GM18507 (cell line): ENCODE measurements around the gene H6PD.
A peak's percentile ranks its signal among the peaks of the same experiment; 100 is the strongest.

Experiments used
- DNase-seq: peaks from one replicate; pipeline ENCODE4 v3.0.0; 2011; ENCODE audit warnings: low read depth; ENCODE audit not compliant: insufficient read length; ENCODE audit errors: extremely low spot score
- FAIRE-seq: peaks from 2 replicates; lab custom pipeline; 2011; peaks lifted over from hg19 to GRCh38; lab: Jason Lieb, UNC

H6PD gene

DNA sequence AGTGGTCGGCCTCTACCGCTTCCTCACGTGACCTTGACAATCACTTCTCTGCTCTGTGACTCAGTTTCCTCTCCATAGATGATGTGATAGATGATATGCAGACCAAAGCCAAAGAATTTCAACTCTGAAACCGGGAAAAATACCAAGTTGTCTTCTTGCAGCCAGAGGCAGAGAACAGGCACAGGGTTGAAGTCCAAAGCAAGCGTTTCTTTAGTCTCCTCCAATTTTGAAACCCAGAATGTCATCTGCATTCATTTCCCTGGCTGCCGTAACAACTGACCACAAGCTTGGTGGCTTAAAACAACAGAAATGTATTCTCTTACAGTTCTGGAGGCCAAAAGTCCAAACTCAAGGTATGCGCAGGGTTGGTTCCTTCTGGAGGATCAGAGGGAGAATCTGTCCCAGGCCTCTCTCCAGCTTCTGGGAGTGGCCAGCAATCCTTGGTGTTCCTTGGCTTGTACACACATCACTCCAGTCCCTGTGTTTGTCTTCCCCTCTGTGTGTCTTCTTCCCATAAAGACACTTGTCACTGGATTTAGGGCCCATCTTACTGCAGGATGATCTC lies 30.3 kb upstream of the H6PD start:
- no peak for FAIRE-seq

DNA sequence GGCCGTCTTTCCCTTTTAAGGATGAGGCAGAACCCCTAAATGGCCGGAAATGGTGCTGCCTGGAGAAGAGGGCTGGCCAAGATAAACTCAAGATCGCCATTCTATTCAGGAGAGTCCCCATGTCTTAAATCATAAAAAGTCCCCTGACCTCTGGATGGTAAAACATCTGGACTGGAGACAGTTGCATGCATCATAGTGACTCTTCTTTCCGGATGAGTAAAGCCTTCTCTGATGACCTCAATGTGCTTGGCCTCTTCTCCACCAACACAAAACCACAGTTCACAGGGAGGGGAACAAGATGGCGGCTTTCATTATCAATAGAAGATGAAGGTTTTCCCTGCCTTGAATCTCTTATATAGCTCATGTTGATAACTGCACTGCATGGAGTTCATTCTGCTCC lies 27.5 kb upstream of the H6PD start:
- DNase-seq: no peak
- no peak for FAIRE-seq

More for the DNA sequence above, 30.3 kb upstream of the H6PD start:
- DNase-seq: no peak

DNA sequence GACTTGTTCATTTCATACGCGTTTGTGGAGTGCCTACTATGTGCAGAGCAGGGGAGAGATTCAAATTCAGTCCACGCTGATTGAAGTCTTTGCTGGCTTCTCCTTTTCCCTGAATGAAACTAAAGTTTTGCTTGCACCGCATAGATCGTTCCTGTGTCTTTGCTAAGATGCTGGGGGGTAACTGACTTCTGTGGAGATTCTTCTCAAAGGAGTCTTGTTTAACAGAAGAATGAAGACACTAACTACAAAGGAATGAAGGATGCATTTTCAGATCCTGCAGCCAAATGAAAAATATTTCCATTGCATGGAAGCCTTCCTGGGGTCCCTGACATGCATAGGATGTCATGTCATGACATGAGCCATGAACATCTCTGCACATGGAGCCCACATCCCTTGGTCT lies 26.9 kb upstream of the H6PD start:
- FAIRE-seq: no peak
- no peak for DNase-seq

DNA sequence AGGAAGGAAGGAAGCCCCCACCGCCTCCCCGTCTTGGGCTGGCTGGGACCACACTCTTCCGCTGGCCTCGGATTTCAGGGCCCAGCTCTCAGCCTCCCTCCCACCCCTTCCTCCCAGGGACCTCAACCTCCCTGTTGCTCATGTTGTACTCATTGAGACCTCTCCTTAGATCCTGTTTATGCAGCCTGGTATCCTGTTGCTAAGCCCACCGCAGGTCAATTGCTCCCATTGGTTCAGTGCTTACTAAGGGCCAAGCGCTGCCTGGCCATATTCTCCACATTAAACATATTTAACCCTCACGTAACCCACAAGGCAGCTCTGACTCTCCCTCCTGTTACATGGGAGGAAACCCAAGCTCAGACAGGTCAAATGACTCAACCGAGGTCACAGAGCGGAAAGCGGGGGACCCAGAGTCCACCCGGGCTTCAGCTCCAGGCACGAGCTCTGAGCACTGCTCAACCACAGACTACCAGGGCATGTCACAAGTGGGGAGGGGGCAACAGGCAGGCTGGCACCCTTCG lies 23.2 kb upstream of the H6PD start:
- DNase-seq: no peak
- FAIRE-seq: no peak

DNA sequence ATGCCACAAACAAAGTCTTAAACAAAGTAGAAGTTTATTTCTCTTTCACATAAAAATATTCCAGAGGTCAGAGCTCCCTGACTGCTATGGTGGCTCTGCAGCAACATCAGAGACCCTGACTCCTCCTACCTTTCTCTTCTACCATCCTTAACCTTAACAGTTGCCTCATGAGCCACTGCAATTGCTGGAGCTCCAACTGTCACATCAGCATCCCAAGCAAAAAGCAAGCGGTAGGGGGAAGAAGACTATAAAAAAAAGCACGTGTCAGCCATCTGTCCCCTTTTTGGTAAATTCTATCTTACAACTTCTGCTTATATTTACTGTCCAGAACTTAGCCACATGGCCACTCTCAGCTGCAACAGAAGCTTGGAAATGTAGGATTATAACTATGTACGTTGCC lies 21.8 kb upstream of the H6PD start:
- DNase-seq (no peak), FAIRE-seq (no peak)

DNA sequence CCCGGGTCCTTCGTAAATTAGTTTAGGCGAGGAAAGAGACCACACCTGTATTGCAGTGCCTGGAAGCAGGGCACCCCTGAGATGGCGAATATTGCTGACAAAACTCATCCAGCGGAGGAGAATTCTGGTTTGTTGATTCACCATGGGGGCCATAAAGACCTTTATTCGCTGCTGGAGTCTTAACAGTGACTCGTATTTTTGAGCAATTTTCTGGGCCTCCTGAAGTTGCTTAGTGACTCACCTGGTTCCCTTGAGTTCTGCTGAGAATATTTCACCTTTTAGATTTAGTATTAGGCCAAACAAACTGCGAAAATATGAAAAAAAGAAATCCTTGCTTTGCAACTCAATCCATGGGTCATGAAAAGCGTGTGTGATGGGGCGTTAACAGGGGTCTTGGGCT lies 20.6 kb upstream of the H6PD start:
- DNase-seq (no peak), FAIRE-seq (no peak)

DNA sequence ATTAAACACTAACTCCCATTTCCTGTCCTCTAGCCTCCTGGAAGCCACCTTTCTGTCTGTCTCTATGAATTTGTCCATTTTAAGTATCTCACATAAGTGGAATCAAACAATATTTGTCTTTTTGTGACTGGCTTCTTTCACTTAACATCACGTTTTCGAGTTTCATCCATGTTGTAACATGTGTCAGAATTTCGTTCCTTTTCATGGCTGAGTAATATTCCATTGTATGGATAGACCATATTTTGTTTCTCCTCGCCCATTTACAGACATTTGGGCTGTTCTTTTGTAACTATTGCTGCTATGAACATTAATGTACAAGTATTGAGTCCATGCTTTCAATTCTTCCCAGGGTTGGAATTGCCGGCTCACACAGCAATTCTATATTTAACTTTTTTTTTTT lies 15.7 kb upstream of the H6PD start:
- FAIRE-seq (no peak), DNase-seq (no peak)

DNA sequence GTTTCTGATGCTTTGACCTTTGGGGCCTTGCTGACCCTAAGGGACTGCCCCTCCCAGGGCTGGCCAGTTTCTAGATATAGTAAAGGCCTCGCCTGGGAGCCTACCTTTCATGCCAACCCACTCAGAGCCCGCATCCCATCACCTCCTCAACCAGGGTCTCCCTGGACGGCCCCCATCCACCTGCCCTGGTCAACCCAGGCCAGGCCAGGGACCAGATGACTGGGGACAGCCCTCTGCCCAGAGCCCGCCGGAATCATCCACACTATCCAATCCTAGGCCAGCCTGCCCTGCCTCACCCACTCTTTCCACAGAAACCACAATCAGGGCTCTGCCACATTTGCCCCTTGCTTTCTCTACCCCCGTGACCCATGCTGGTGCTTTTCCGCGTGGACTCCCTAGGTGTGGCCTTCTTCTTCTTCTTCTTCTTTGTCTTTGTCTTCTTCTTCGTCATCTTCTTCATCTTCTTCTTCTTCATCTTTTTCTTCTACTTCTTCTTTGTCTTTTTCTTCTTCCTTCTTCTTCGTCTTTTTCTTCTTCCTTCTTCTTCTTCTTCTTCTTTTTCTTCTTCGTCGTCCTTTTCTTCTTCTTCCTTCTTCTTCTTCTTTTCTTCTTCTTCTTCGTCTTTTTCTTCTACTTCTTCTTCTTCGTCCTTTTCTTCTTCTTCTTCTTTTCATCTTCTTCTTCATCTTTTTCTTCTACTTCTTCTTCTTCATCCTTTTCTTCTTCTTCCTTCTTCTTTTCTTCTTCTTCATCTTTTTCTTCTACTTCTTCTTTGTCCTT lies 11.5 kb upstream of the H6PD start:
- FAIRE-seq (no peak), DNase-seq (no peak)

DNA sequence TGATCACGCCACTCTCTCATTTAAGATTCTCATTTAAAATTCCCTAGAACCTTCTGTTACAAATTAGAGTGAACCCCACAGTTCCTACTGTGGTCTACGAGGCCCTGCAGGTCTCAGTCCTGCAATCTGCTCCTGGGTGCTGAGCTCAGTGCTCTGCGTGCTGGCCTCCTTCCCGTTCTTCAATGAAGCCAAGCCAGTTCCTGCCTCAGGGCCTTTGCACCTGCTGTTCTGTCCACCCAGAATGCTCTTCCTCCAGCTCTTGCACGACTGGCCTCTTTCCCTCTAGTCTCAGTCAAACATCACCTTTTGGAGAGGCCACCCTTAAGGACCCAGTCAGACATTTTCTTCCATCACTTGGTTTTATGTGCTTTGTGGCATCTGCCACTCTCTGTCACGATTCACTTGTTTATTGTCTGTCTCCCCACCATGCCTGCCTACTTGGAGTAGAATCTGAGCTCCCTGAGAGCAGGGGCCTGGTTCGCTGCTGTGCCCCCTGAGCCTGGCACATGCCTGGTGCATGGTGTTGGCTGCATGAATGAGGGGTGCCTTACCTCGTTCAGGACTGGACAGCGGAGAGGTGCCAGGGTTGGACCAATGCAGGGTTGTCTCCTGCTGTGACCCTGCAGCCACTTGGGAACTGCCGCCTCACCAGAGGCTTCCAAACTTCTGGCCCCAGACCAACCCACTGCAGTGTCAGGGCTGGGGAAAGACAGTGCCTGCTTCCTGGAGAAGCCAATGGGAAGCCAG lies 9.7 kb upstream of the H6PD start:
- no peak for FAIRE-seq
- no peak for DNase-seq

DNA sequence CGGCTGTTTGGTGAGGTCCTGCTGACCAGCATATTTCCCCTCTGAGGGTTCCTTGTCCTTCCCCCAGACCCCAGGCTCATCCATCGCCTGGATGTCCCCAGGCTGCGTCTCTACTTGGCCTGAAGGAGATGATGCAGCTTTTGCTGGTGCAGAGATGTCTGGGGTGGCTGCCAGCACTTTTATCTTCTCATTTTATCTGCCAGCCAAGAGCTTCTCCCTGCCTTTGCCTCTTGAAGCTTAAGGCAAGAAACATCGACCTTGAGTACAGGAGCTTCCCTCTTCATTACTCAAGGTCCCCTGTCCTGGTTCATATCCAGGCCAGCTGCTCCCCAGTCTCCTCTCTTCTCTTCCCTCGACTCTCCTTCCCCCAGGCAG lies 9.2 kb upstream of the H6PD start:
- DNase-seq (no peak), FAIRE-seq (no peak)

DNA sequence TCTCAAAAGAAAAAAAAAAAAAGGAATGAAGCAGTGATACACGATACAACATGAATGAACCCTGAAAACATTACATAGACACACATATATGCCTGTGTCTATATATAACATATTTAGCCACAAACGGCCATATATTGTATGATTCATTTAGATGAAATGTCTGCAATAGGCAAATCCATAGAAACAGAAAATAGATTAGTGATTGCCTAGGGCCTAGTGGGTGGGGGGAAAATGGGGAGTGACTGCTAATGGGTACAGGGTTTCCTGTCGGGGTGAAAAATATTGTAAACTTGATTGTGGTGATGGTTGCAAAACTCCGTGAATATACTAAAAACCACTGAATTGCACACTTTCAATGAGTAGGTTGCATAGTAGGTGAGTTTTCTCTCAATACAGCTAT lies 6.0 kb upstream of the H6PD start:
- DNase-seq (no peak), FAIRE-seq (no peak)

DNA sequence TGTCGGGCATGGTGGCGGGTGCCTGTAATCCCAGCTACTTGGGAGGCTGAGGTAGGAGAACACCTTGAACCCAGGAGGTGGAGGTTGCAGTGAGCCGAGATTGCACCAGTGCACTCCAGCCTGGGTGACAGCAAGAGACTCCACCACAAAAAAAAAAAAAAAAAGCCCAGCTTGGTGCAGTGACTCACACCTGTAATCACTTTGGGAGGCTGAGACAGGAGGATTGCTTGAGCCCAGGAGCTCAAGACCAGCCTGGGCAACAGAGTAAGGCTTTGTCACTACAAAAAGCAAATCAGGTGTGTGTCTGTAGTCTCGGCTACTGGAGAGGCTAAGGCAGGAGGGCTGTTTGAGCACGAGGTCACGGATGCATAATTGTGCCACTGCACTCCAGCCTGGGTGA lies 5.0 kb upstream of the H6PD start:
- FAIRE-seq (no peak), DNase-seq (no peak)

DNA sequence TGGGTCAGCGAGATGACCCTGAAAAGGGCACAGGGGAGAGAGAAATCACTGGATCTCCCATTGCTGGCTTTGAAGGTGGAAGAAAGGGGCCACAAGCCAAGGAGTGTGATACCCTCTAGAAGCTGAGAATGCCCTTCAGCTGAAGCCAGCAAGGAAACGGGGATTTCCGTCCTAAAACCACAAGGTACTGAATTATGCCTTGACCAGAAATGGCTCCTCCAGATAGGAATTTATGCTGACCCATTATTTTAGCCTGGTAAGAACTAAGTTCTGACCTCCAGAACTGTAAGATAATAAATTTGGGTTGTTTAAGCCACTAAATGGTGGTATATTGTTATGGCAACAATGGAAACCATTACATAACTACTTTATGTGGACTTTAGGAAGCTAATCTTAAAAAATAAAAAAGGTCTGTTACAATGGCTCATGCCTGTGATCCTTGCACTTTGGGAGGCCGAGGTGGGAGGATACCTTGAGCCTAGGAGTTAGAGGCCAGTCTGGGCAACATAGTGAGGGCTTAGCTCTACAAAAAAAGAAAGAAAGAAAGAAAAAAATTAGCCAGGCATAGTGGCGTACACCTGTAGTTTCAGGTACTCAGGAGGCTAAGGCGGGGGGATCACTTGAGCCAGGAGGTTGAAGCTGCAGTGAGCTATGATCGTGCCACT lies 3.6 kb upstream of the H6PD start:
- FAIRE-seq (peak; percentile 45), DNase-seq (no peak)

DNA sequence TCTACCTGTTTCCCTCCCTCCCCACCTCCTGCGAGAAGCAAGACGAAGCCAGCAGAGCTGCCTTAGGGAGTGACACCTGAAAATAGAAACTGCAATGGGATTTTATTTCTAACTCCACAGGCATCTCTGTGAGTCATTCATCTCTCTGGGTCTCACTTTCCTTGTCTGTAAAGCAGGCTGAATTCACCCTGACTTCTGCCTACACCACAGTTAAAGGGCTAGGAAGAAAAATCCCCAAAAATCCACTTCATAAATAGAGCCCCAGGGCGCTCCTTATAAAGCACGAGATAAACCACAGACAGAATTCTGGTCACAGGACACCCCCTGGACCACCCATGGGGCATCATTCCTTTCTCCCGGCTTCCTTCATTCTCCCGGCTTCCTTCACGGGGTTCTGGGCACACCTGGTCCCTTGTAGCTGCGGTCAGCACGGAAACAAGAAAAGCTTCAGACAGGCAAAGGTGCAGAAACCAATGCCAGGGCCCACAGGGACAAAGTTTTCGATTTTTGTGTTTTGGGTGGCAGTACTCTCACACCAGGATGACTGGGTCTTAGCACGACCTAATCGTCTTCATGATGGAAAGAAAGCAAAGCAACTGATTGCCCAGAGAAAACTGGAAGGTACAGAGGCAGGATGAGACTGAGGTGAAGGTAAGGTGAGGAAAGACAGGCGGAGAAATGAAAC lies 2.8 kb upstream of the H6PD start:
- DNase-seq (no peak), FAIRE-seq (peak; percentile 74)

DNA sequence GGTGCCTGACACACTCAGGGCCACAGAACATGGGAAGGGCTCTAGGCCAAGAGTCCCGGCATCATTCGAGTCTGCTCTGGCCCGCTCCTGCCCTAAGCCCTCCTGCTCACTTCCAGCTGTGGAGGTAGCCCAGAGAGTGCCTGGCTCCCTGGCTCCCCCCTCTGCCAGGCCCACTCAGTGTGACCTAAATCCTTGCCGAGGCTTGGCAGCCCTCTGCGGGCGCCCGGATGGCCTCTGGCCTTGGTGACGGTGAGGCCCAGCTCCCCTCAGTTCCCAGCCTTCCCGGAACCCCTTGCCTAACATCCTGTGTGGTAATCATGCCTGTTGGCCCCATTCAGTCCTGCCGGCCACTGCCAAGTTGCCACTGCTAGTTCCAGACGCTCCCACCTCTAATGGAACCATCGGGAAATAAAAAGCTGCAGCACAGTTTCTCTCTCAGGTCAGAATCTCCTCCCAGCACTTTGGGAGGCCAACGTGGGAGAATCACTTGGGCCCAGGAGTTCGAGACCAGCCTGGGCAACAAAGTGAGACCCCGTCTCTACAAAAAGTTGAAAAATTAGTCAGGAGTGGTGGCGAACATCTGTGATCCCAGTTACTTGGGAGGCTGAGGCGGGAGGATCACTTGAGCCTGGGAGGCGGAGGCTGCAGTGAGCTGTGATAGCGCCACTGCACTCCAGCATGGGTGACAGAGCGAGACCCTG lies 1.2 kb upstream of the H6PD start:
- DNase-seq: no peak
- FAIRE-seq: no peak

DNA sequence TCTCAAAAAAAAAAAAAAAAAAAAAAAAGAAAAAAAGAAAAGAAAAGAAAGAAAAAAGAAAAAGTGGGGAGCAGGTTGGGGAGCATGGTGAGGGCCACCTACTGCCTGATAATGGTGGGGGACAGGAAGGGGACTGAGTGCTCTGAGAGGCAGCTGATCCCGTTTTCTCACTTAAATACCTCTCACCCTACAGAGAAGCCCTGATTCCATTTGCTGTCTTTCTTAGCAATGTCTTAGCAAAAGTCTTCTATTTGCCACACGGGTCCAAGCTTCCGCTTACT lies 692 bp upstream of the H6PD start:
- no peak for DNase-seq
- FAIRE-seq: no peak

DNA sequence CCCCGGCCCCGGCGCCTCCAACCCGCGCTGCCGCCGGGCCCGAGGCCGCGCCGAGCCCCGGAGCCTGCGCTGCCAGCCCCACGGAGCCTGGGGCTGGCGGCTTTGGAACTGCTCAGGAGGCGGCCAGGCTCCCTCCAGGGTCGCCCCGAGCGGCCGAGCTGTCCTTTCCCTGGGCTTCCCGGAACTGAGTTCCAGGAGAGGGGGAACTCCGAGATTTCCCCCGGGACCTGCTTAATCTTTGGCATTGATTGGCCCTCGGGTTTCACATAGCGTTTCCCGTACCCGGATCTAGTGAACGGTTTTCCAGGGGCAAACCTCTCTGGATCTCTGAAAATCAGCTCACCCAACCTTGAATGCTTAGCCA lies 504 bp downstream of the H6PD start:
- FAIRE-seq (peak; percentile 41), DNase-seq (no peak)

DNA sequence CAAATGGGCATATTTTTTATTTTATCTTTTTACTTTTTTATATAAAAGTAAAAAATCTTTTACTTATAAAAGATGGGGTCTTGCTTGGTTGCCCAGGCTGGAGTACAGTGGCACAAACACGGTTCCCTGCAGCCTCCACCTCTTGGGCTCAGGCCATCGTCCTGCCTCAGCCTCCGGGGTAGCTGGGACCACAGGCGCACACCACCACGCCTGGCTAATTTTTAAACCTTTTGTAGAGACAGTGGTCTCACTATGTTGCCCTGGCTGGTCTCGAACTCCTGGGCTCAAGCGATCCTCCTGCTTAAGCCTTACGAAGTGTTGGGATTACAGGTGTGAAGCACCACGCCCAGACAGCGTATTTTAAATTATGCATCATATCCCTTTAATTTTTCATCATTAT lies 986 bp downstream of the H6PD start:
- DNase-seq (no peak), FAIRE-seq (no peak)

DNA sequence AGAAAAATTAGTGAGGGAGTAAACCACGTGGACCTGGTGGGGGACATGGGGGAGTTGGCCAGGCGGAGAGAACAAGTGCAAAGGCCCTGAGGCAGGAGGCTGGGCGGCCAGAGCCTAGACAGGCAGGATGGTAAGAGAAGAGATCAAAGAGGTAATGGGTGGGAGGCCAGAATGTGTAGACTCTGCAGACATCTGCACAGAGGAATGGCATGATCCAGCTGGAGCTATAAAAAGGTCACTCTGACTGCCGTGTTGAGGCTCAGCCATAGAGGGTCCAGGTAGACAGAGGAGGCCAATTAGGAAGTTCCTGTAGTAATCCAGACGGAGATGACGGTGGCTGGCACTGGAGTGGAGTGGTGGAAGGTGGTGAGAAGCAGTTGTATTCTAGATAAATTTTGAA lies 3.6 kb downstream of the H6PD start:
- no peak for DNase-seq
- no peak for FAIRE-seq
